HEK293 (cell line): ENCODE results near the gene NUP107.

ENCODE experiments used
- ATF2 ChIP-seq: fragments of 450-650 bp; formaldehyde crosslinking; IDR thresholded peaks from 2 replicates; pipeline ENCODE4 v1.5.1; 2016; ENCODE audit warnings: missing biosample characterization, missing genetic modification characterization, low read depth
- KLF16 ChIP-seq: fragments of 450-650 bp; formaldehyde crosslinking; IDR thresholded peaks from 2 replicates; pipeline ENCODE4 v1.5.1; 2017; ENCODE audit warnings: missing biosample characterization, missing genetic modification characterization
- OVOL3 ChIP-seq: fragments of 450-650 bp; formaldehyde crosslinking; IDR thresholded peaks from 2 replicates; pipeline ENCODE4 v1.5.1; 2016; ENCODE audit warnings: missing biosample characterization, missing genetic modification characterization
- PBX3 ChIP-seq: sonication (generic); formaldehyde crosslinking; IDR thresholded peaks from 2 replicates; pipeline ENCODE4 v1.8.1; 2022; ENCODE audit warnings: mild to moderate bottlenecking, moderate library complexity, missing genetic modification reagents
- PRDM10 ChIP-seq: fragments of 450-650 bp; formaldehyde crosslinking; IDR thresholded peaks from 2 replicates; pipeline ENCODE4 v1.5.1; 2016; ENCODE audit warnings: missing biosample characterization, missing genetic modification characterization
- YY1 ChIP-seq: fragments of 450-650 bp; formaldehyde crosslinking; IDR thresholded peaks from 2 replicates; pipeline ENCODE4 v1.5.1; 2018; ENCODE audit warnings: missing biosample characterization, missing genetic modification characterization
- ZNF555 ChIP-seq: fragments of 450-650 bp; formaldehyde crosslinking; conservative IDR thresholded peaks from 2 replicates; pipeline ENCODE4 v1.5.1; 2017; ENCODE audit warnings: missing biosample characterization, mild to moderate bottlenecking, missing genetic modification characterization, inconsistent platforms
- ZSCAN30 ChIP-seq: fragments of 450-650 bp; IDR thresholded peaks from 2 replicates; pipeline ENCODE4 v1.5.1; 2018; ENCODE audit warnings: missing biosample characterization, mild to moderate bottlenecking, missing genetic modification characterization, moderate library complexity
- TF ChIP-seq, protein P1 (sequence below): fragments of 450-650 bp; formaldehyde crosslinking; IDR thresholded peaks from 2 replicates; pipeline ENCODE4 v1.5.1; 2017; ENCODE audit warnings: missing biosample characterization, missing genetic modification characterization
- TF ChIP-seq, protein P2 (sequence below): fragments of 450-650 bp; formaldehyde crosslinking; IDR thresholded peaks from 2 replicates; pipeline ENCODE4 v1.5.1; 2016; ENCODE audit warnings: missing biosample characterization, missing genetic modification characterization
- TF ChIP-seq, protein P3 (sequence below): fragments of 450-650 bp; formaldehyde crosslinking; IDR thresholded peaks from 2 replicates; pipeline ENCODE4 v1.5.1; 2016; ENCODE audit warnings: missing biosample characterization, missing genetic modification characterization

DNA sequence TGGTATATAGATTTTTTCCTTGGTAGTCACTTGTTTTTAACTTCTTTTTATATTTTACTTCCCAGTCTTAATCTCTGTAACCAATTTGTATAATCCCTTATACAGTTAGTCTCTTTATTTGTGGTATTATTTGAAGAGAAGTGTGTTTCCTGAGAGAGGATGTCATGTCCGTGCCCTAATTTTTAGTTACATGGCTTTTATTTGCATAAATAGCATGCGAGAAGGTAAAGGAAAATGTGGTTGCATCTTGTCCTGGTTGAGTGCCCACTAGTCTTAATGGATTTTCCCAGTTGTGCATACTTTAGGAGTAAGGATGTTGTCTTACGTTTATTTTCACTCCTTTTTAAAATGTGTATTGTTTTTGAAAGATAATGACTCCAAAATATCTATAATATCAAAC, 48.6 kb upstream of the NUP107 start:
- TF ChIP-seq PBX3 (CRISPR knock-in tag) (no peak), YY1 (no peak), ATF2 (tag by site-specific recombination) (no peak), ZNF555 (tag by site-specific recombination) (no peak), PRDM10 (tag by site-specific recombination) (no peak), KLF16 (no peak), ZSCAN30 (no peak), OVOL3 (tag by site-specific recombination) (no peak)
- TF ChIP-seq, protein P1, sequence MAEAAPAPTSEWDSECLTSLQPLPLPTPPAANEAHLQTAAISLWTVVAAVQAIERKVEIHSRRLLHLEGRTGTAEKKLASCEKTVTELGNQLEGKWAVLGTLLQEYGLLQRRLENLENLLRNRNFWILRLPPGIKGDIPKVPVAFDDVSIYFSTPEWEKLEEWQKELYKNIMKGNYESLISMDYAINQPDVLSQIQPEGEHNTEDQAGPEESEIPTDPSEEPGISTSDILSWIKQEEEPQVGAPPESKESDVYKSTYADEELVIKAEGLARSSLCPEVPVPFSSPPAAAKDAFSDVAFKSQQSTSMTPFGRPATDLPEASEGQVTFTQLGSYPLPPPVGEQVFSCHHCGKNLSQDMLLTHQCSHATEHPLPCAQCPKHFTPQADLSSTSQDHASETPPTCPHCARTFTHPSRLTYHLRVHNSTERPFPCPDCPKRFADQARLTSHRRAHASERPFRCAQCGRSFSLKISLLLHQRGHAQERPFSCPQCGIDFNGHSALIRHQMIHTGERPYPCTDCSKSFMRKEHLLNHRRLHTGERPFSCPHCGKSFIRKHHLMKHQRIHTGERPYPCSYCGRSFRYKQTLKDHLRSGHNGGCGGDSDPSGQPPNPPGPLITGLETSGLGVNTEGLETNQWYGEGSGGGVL (tag by site-specific recombination), result no peak
- TF ChIP-seq, protein P2, sequence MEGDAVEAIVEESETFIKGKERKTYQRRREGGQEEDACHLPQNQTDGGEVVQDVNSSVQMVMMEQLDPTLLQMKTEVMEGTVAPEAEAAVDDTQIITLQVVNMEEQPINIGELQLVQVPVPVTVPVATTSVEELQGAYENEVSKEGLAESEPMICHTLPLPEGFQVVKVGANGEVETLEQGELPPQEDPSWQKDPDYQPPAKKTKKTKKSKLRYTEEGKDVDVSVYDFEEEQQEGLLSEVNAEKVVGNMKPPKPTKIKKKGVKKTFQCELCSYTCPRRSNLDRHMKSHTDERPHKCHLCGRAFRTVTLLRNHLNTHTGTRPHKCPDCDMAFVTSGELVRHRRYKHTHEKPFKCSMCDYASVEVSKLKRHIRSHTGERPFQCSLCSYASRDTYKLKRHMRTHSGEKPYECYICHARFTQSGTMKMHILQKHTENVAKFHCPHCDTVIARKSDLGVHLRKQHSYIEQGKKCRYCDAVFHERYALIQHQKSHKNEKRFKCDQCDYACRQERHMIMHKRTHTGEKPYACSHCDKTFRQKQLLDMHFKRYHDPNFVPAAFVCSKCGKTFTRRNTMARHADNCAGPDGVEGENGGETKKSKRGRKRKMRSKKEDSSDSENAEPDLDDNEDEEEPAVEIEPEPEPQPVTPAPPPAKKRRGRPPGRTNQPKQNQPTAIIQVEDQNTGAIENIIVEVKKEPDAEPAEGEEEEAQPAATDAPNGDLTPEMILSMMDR (tag by site-specific recombination), result no peak
- TF ChIP-seq, protein P3, sequence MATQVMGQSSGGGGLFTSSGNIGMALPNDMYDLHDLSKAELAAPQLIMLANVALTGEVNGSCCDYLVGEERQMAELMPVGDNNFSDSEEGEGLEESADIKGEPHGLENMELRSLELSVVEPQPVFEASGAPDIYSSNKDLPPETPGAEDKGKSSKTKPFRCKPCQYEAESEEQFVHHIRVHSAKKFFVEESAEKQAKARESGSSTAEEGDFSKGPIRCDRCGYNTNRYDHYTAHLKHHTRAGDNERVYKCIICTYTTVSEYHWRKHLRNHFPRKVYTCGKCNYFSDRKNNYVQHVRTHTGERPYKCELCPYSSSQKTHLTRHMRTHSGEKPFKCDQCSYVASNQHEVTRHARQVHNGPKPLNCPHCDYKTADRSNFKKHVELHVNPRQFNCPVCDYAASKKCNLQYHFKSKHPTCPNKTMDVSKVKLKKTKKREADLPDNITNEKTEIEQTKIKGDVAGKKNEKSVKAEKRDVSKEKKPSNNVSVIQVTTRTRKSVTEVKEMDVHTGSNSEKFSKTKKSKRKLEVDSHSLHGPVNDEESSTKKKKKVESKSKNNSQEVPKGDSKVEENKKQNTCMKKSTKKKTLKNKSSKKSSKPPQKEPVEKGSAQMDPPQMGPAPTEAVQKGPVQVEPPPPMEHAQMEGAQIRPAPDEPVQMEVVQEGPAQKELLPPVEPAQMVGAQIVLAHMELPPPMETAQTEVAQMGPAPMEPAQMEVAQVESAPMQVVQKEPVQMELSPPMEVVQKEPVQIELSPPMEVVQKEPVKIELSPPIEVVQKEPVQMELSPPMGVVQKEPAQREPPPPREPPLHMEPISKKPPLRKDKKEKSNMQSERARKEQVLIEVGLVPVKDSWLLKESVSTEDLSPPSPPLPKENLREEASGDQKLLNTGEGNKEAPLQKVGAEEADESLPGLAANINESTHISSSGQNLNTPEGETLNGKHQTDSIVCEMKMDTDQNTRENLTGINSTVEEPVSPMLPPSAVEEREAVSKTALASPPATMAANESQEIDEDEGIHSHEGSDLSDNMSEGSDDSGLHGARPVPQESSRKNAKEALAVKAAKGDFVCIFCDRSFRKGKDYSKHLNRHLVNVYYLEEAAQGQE (tag by site-specific recombination), result no peak
